ENCODE results near the gene DTNB.

The DTNB gene

GRCh38 chr2:25430556-25430955 is 242.8 kb downstream of the DTNB start:
- TF ChIP-seq, protein P1, sequence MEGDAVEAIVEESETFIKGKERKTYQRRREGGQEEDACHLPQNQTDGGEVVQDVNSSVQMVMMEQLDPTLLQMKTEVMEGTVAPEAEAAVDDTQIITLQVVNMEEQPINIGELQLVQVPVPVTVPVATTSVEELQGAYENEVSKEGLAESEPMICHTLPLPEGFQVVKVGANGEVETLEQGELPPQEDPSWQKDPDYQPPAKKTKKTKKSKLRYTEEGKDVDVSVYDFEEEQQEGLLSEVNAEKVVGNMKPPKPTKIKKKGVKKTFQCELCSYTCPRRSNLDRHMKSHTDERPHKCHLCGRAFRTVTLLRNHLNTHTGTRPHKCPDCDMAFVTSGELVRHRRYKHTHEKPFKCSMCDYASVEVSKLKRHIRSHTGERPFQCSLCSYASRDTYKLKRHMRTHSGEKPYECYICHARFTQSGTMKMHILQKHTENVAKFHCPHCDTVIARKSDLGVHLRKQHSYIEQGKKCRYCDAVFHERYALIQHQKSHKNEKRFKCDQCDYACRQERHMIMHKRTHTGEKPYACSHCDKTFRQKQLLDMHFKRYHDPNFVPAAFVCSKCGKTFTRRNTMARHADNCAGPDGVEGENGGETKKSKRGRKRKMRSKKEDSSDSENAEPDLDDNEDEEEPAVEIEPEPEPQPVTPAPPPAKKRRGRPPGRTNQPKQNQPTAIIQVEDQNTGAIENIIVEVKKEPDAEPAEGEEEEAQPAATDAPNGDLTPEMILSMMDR (IDR thresholded peaks at IDR 0.05; ENCODE audit: control insufficient read depth, insufficient read depth, low read depth, low read length, missing control alignments): no peak
- DNase-seq (ENCODE audit: low read depth): no peak
- H3K4me3 ChIP-seq (ENCODE audit: control insufficient read depth, low read depth, low read length): no peak overlapping the region

GRCh38 chr2:25426326-25426725 is 247.1 kb downstream of the DTNB start:
- TF ChIP-seq, protein P1 (IDR thresholded peaks at IDR 0.05; ENCODE audit: control insufficient read depth, insufficient read depth, low read depth, low read length, missing control alignments): no peak
- no peak for DNase-seq (ENCODE audit: low read depth)
- no peak overlapping the region for H3K4me3 ChIP-seq (ENCODE audit: control insufficient read depth, low read depth, low read length)

GRCh38 chr2:25424426-25425028 is 248.8 kb downstream of the DTNB start:
- no peak for DNase-seq (ENCODE audit: low read depth)
- TF ChIP-seq, protein P1 (IDR thresholded peaks at IDR 0.05; ENCODE audit: control insufficient read depth, insufficient read depth, low read depth, low read length, missing control alignments): no peak
- no peak overlapping the region for H3K4me3 ChIP-seq (ENCODE audit: control insufficient read depth, low read depth, low read length)

- DNase-seq (ENCODE audit: low read depth): no peak
- TF ChIP-seq, protein P1 (IDR thresholded peaks at IDR 0.05; ENCODE audit: control insufficient read depth, insufficient read depth, low read depth, low read length, missing control alignments): no peak
- H3K4me3 ChIP-seq (ENCODE audit: control insufficient read depth, low read depth, low read length): no peak overlapping the region
Observed at GRCh38 chr2:25421820-25422411, 251.5 kb downstream of the DTNB start.

- TF ChIP-seq, protein P1 (IDR thresholded peaks at IDR 0.05; ENCODE audit: control insufficient read depth, insufficient read depth, low read depth, low read length, missing control alignments): no peak
- H3K4me3 ChIP-seq (ENCODE audit: control insufficient read depth, low read depth, low read length): no peak overlapping the region
- no peak for DNase-seq (ENCODE audit: low read depth)
Observed at GRCh38 chr2:25421289-25421688, 252.1 kb downstream of the DTNB start.

DNA sequence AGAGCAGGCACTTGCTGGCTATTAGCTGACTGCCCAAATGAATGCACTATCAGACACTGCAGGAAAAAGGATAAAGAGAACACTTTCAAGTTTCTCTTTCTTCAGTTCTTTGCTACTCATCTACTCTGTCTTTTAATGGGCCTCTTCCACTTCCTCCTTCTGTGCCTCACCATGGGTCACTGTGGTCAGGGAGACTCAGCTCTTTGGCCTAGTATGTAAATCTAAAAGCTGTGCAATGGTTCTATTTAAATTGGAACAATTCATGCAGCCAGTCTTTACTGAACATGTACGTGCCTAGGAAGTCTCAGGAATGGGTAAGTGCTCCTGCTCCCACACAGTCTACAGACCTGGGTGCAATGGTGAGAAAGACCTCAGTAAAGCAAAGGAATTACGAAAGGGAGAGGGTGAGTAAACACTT is 252.5 kb downstream of the DTNB start:
- no peak overlapping the region for H3K4me3 ChIP-seq (ENCODE audit: control insufficient read depth, low read depth, low read length)
- no peak for DNase-seq (ENCODE audit: low read depth)
- TF ChIP-seq, protein P1 (IDR thresholded peaks at IDR 0.05; ENCODE audit: control insufficient read depth, insufficient read depth, low read depth, low read length, missing control alignments): no peak
